ENCODE data around the gene SLC51A. TPM values are rescaled to one million over a fixed set of nuclear protein-coding genes. Genes with fewer than 3 reads are reported as not detected.

Gene SLC51A
- total and polyA plus RNA-seq, 9 of the 15 experiments (the other 6 are each of a cell fraction or from before 2014, with no cell fraction given) = 0.35 to 0.38 TPM; not detected in 7

- Histone ChIP-seq H2AFZ (ENCODE audit: low read depth, low read length) (no peak overlapping the region), H3K4me1 (replicated peaks in 1 of 2; ENCODE audit: control insufficient read depth in 2 of 2, insufficient read depth in 2 of 2, low read length in 2 of 2) (peaks cover 9 to 28% of the 10 kb centered on the region in 2 experiments), H3K79me2 (ENCODE audit: control insufficient read depth, insufficient read depth, low read length) (no peaks in the 10 kb centered on the region; the same call in 2 of the 3 replicates), H3K4me3 (no peak overlapping the region), H3K9me1 (ENCODE audit: control insufficient read depth, insufficient read depth, low read length) (no peaks in the 10 kb centered on the region), H3K9ac (ENCODE audit: insufficient read depth in 1 of 2, low read depth in 2 of 2, low read length in 2 of 2) (no peak overlapping the region), H3K27me3 (ENCODE audit: control insufficient read depth in 2 of 2, insufficient read depth in 2 of 2, low read length in 2 of 2) (no peaks in the 10 kb centered on the region), H3K36me3 (ENCODE audit: control insufficient read depth, insufficient read depth, low read length) (no peaks in the 10 kb centered on the region), H3K4me2 (ENCODE audit: insufficient read depth, low read length) (no peak overlapping the region), H3K27ac (ENCODE audit: extremely low read depth, low read depth, low read length) (no peak overlapping the region), H4K20me1 (replicated peaks; ENCODE audit: control insufficient read depth, insufficient read depth, low read length) (no peaks in the 10 kb centered on the region), H3K9me3 (replicated peaks; ENCODE audit: control insufficient read depth, insufficient read depth, low read depth, low read length) (no peaks in the 10 kb centered on the region)
- intact Hi-C loops (cut with micrococcal nuclease) = no loop called here
- BruUV-seq (replicated peaks) = no TSS peak
- no peak for DNase-seq (ENCODE audit: extremely low read depth in 1 of 4, low spot score in 3 of 4)
- TF ChIP-seq HNRNPLL (IDR thresholded peaks at IDR 0.05; ENCODE audit: low read depth, low read length, poor library complexity, severe bottlenecking) = no peak
- no peak for TF ChIP-seq SIN3B (IDR thresholded peaks at IDR 0.05; ENCODE audit: low read depth)
- no peak for TF ChIP-seq POLR2G (IDR thresholded peaks at IDR 0.05; ENCODE audit: low read depth, low read length)
- TF ChIP-seq, protein P1, sequence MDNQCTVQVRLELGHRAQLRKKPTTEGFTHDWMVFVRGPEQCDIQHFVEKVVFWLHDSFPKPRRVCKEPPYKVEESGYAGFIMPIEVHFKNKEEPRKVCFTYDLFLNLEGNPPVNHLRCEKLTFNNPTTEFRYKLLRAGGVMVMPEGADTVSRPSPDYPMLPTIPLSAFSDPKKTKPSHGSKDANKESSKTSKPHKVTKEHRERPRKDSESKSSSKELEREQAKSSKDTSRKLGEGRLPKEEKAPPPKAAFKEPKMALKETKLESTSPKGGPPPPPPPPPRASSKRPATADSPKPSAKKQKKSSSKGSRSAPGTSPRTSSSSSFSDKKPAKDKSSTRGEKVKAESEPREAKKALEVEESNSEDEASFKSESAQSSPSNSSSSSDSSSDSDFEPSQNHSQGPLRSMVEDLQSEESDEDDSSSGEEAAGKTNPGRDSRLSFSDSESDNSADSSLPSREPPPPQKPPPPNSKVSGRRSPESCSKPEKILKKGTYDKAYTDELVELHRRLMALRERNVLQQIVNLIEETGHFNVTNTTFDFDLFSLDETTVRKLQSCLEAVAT (IDR thresholded peaks at IDR 0.05) = 0 out of 4 replicates have a peak, but pooled peaks of 1 of the 2 experiments have one; percentile 6
- TF ChIP-seq POLR2A (conservative IDR thresholded peaks at IDR 0.05) = no peak
- TF ChIP-seq ZNF778 (CRISPR knock-in tag; IDR thresholded peaks at IDR 0.05) = no peak
- TF ChIP-seq HDAC2 (IDR thresholded peaks at IDR 0.05) = no peak
- ATAC-seq = no peak
- ChIA-PET POLR2A (interaction anchor here (0.7 to 1.2 kb wide), 3 partner anchors 11 to 25 kb away, joined by 3 to 5 read pairs (median 3); no protein-coding TSS in a partner anchor), CTCF (ENCODE audit: low intra/inter-chr PET ratio) (no interaction called here)
- FAIRE-seq = no peak
- in situ Hi-C loops (cut with MboI) = no loop called here
- WGBS (ENCODE audit: insufficient coverage, low coverage, missing lambda C conversion rate) = 78% methylated on average over 4 of the region's 7 CpGs
Observed at GRCh38 chr3:196166741-196167140, 49.6 kb upstream of the SLC51A start.

Data from K562 (cell line).